HG03039 (cell line): ENCODE data around the gene HHATL.

Experiments
- ATAC-seq: cut with Tn5 transposase; IDR thresholded peaks from one replicate; pipeline ENCODE4 v1.9.1; 2021; ENCODE audit warnings: mild to moderate bottlenecking, moderate library complexity; ENCODE audit not compliant: unreplicated experiment

HHATL gene, protein sequence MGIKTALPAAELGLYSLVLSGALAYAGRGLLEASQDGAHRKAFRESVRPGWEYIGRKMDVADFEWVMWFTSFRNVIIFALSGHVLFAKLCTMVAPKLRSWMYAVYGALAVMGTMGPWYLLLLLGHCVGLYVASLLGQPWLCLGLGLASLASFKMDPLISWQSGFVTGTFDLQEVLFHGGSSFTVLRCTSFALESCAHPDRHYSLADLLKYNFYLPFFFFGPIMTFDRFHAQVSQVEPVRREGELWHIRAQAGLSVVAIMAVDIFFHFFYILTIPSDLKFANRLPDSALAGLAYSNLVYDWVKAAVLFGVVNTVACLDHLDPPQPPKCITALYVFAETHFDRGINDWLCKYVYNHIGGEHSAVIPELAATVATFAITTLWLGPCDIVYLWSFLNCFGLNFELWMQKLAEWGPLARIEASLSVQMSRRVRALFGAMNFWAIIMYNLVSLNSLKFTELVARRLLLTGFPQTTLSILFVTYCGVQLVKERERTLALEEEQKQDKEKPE

DNA sequence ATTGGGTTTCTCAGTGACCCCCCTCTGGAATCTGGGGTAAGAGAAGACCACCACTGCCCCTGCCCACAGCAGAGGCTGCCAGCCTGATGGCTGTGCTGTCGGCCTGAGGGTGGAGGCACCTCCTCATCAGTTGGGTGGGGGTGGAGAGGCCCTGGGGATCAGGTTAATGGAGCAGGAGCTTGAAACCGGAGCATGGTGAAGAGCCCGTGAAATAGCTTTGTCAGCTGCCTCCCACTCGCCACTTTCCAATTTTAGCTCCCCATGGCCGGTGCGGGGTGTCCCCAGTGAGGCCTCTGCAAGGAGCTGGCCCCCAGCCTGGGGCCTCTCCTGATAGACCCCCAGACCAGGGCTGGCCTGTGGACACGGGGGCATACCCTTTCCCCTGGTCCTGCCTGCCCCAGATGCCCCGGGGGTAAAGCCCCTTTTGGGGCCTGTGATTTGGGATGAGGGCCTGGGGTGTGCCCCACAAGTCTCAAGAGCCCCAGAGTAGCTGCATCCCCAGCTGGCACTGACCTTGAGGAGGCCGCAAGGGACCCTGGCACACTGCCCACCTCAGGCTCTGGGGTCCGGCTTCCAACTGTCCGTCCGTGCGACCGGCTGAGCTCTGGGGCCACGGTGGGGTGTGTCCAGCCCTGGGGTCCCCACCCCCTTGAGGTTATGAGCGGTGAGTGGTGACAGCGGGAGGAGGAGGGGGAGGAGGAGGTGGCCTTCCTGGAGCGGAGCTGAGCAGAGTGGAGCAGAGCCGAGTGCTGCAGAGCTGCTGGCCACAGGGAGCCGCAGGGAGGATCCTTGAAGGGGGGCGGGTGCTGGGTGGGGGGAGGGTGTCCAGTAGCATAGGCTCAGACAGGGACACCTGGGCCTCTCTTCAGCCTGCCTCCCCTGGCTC, at the start of gene HHATL:
TSS of gene HHATL (minus strand) at position 733 of the 886 bp plus-strand sequence. CDS start 1,972 bp downstream, outside the sequence.
- no peak for ATAC-seq

- no peak for ATAC-seq
Observed at GRCh38 chr3:42751609-42752008, 49.0 kb upstream of the HHATL start.

DNA sequence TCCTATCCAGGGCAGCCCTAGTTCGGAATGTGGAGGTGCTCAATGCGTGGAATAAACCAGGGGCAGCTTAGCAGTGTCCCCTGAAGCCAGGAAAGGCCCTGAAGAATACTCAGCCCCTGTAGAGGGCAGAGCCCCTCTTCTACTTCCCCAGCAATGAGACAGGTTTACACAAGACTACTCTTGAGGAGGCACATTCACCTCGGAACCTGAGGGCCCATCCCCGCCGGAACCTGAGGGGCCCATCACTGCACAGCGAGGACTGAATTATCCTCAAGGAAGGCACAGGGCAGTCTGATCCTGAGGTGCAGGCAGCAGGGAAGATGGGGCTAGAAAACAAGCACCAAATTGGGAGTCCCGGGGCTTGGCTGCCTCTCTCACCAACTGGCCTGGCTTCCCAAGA, 48.2 kb upstream of the HHATL start:
- ATAC-seq: no peak

- ATAC-seq: no peak
Observed at GRCh38 chr3:42749753-42750231, 47.2 kb upstream of the HHATL start.

GRCh38 chr3:42749025-42749752, 46.6 kb upstream of the HHATL start:
- no peak for ATAC-seq

- no peak for ATAC-seq
Observed at GRCh38 chr3:42747581-42747980, 45.0 kb upstream of the HHATL start.

- ATAC-seq: no peak
Observed at GRCh38 chr3:42746455-42747450, 44.2 kb upstream of the HHATL start.

DNA sequence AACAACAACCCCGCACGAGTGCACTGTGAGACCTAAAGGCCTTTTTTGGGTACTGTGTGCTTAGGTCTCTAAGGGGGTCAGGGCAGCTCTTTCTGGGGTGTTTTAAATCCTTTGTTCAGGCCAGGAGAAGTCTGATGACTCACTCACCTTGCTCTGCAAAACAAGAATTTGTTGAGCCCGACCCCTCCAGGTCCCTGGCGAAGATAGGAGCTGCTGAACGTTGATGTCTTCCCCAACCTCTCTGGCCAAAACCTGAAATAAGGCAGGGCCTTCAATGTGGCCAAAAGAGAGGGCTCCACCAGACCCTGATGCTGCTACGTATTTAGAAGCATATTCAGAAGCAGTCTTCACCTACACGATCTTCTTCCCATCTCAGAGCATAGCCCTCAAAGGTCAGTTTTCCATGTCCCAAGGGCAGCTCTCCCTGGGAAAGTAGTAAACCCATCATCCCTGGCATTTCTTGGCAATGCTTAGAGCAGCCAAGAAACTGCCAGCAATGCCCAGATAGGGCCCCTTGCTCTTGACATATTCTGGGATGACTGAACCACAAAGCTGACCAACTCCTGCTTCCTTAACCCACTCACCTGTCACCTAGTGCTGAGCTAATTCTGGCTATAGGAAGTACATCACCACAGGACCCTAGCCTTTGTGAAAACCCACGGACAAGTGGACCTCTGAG, 43.3 kb upstream of the HHATL start:
- ATAC-seq: no peak

GRCh38 chr3:42745291-42745745, 42.7 kb upstream of the HHATL start:
- ATAC-seq: no peak

- no peak for ATAC-seq
Observed at GRCh38 chr3:42743204-42743995, 40.8 kb upstream of the HHATL start.

GRCh38 chr3:42742688-42743087, 40.1 kb upstream of the HHATL start:
- no peak for ATAC-seq

DNA sequence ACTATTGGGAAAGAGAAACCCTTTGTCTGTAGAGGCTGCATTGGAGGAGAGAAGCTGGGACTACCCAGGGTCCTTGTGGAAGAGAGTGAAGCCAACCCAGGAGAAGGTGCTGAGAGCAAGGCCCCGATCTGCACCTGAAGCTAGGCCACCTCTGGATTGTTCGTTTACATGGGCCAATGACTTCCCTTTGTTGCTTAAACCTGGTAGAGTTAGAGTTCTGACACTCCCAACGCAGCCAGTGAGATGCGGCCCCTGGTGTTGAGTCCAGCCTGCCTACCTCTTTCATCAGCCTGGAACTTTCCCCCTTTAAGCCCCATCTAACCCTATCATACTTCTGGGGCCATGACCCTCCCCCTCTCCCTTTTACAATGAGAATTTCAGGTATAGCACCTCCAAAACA, 39.7 kb upstream of the HHATL start:
- no peak for ATAC-seq

DNA sequence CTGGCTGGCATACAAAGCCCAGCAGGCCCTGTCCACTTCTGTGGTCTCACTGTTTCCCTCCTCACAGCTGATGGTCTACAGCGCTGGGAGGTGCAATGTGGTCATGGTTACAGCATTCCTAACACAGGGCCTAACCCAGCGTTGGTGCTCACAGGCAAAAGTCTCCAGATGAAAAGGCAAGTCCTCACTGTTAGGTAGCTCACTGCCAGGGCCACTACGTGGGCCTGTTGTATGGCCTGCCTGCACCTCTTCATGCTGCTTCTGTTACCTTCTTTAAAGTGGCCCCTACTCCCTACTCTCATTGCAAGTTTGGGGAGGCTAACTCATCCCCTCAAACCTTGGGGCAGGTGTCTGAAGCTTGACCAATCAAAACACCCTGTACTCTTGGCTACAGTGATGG, 39.2 kb upstream of the HHATL start:
- no peak for ATAC-seq

DNA sequence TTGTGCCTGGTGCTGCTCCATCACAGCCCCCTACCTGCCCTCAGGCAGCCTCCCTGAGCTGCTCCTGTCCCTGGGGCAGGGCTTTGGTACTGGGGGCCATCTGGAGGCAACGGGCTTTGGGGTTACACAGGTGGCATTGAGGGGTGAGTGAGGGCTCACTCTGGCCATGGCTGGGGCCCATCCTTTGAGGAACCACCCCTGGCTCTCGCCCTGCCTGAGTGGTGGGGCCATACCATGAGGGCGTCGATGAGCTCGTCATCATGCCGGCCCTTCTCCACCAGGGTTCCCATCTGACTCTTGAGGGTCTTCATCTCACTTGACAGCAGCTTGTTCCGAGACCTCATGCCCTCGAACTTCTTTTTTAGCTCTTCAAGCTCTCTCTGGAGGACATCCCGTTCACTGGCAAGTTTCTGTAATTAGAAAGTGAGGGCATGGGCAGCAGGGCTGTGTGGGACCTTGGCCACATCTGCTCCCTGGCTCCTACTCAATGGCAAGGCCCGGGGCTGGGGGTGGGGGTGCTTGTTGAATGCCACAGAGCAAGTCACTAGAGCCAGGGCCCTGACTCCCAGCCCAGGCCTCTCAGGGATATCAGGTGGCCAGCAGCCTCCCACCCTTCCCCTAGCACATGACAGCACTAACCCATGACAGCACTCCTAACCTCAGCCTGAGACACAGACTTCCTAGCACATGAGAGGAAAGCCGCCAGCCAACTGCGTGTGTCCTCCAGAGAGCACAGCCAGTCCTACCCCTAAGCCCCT, 37.0 kb upstream of the HHATL start:
- ATAC-seq: no peak

DNA sequence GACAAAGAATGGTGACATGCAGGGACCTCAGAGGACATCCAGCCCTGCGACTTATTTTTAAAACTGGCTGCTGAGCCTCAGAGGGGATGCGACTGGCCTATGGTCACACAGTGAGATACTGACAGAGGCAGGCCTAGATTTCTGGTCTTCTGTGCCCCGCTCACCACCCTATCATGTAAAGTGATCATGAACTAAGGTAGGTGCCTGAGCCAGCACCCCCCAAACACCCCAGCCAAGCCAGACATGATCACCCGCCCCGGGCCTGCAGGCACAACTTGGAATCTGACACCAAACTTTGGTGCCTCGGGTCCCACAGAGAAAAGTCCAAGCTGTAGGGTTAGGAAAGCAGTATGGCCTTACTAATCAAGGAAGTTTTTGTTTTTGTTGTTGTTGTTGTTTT, 33.9 kb upstream of the HHATL start:
- no peak for ATAC-seq

DNA sequence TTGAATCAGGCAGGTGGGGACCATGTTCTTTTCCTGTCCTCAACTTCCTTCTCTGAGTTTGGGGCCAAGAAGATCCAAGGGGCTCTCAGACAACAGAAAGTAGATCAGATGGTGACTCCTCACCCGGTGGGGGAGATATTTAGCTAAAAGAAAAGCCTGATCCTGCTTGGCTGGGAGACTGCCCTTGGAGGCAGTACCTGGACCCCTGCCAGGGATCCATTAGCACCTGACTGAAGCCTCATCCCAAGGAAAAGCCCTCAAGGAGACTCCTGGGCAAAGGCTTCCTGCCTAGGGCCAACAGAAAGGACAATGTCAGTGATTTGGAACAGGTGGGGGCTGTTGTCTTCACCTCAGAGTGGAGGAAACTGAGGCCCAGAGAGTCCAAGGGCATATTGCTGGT, 33.5 kb upstream of the HHATL start:
- ATAC-seq: no peak

DNA sequence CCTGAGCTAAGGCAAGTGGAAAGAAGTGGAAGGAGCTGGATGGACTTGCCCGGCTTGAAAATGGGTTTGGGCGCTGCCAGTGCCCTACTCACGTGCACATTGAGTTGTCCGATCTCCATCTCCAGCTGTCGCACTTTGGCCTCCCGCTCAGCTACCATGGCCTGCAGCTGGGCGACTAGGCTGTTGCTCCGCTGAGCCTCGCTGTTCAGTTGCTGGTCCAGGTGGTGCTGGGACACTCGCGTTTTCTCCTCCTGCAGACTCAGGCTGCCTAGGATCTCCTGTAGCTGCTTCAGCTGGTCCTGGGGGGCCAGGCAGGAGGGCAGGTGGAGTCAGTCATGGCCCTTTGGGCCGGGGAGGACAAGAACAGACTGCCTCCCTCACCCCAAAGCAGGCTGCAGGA, 33.0 kb upstream of the HHATL start:
- no peak for ATAC-seq

GRCh38 chr3:42735019-42735418, 32.4 kb upstream of the HHATL start:
- no peak for ATAC-seq
